ENCODE measurements around the gene NACC2. TPM values are rescaled to one million over a fixed set of nuclear protein-coding genes. Genes with fewer than 3 reads are reported as not detected.

The NACC2 gene
- total and polyA plus RNA-seq, 2 experiments from 2014 or later: 3.8 to 20.8 TPM

DNA sequence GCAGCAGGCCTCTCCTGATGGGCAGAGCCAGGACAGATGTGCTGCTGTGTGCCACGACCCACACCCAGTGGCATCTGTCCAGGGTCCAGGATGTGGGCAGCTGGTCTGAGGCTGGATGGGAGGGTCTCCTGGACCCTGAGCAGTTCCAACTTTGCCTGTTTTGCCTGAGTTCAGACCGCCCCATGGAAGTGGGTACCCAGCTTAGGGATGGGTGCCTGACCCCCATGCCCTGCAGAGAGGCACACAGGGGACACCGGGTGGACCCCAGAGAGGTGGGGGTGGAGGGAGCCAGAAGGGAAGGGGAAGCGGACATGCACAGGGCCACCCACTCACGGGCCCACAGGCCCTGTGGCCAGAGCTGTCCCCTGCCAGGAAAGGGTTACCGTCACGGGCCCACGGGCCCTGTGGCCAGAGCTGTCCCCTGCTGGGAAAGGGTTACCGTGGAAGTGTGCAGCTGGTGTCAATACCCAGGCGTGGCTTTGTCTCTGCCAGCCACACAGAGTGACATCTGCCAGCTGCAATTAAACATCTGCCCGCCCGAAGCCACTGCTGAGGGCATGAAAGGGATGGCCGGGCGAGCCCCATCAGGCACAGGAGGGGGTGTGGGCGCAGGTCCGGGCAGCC, 50.0 kb downstream of the NACC2 start (continued):
- TF ChIP-seq EZH2 (IDR thresholded peaks at IDR 0.05; ENCODE audit: low read depth, unreplicated experiment) (no peak), CREB1 (CRISPR knock-in tag; IDR thresholded peaks at IDR 0.05; ENCODE audit: low read depth) (no peak), POLR2AphosphoS5 (IDR thresholded peaks at IDR 0.05; ENCODE audit: low read depth) (no peak), STAT1 (IDR thresholded peaks at IDR 0.05; ENCODE audit: unreplicated experiment) (no peak), CTCF (conservative IDR thresholded peaks at IDR 0.05; ENCODE audit: low read depth in 2 of 2) (no peak), NANOG (IDR thresholded peaks at IDR 0.05; ENCODE audit: borderline replicate concordance) (no peak), ZNF331 (CRISPR knock-in tag; IDR thresholded peaks at IDR 0.05; ENCODE audit: low read depth) (no peak), ZNF114 (CRISPR knock-in tag; IDR thresholded peaks at IDR 0.05) (no peak)
- TF ChIP-seq, protein P1, sequence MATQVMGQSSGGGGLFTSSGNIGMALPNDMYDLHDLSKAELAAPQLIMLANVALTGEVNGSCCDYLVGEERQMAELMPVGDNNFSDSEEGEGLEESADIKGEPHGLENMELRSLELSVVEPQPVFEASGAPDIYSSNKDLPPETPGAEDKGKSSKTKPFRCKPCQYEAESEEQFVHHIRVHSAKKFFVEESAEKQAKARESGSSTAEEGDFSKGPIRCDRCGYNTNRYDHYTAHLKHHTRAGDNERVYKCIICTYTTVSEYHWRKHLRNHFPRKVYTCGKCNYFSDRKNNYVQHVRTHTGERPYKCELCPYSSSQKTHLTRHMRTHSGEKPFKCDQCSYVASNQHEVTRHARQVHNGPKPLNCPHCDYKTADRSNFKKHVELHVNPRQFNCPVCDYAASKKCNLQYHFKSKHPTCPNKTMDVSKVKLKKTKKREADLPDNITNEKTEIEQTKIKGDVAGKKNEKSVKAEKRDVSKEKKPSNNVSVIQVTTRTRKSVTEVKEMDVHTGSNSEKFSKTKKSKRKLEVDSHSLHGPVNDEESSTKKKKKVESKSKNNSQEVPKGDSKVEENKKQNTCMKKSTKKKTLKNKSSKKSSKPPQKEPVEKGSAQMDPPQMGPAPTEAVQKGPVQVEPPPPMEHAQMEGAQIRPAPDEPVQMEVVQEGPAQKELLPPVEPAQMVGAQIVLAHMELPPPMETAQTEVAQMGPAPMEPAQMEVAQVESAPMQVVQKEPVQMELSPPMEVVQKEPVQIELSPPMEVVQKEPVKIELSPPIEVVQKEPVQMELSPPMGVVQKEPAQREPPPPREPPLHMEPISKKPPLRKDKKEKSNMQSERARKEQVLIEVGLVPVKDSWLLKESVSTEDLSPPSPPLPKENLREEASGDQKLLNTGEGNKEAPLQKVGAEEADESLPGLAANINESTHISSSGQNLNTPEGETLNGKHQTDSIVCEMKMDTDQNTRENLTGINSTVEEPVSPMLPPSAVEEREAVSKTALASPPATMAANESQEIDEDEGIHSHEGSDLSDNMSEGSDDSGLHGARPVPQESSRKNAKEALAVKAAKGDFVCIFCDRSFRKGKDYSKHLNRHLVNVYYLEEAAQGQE (IDR thresholded peaks at IDR 0.05; ENCODE audit: unreplicated experiment): no peak

DNA sequence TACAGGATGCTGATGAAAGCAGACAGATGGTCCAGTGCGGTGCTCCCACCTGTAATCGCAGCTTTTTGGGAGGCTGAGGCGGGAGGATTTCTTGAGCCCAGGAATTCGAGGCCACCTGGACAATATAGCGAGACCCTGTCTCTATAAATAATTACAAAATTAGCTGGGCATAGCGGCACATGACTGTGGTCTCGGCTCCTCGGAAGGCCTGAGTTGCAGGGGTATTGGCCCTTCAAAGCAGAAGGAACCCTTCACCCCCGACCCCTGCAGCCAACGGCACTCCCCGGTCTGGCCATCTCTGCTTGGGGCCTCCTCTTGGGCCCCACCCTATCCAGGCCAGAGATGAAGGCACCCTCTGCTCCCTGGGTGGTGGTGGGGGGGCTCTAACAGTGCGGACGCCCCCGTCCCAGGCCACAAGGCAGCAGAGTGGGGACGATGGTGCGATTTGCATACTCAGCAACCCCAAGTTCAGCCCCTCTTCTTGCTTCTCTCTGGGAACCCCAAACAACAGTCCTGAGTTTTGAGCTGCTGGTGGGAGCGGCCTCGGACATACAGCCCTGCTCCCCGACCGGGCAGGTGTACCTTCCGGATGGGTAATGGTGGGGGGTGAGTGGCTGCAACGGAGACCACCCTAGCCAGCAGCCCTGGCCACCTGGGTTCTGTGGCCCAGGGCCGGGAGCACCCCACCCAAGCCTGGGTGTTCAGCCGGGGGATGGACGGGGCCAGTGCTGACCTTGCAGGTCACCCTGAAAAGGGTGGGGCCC, 50.7 kb downstream of the NACC2 start:
- Histone ChIP-seq H3K79me2 (replicated peaks; ENCODE audit: insufficient read depth) (peaks cover 15% of the 10 kb centered on the region; the same call in 1 of the 2 replicates), H3K4me3 (no peak overlapping the region), H3K9me2 (ENCODE audit: insufficient read depth) (no peaks in the 10 kb centered on the region), H2AFZ (no peak overlapping the region), H3K36me3 (ENCODE audit: insufficient read depth) (no peaks in the 10 kb centered on the region), H3K4me1 (ENCODE audit: insufficient read depth) (no peaks in the 10 kb centered on the region), H4K20me1 (replicated peaks; ENCODE audit: insufficient read depth) (no peaks in the 10 kb centered on the region; the same call in 1 of the 2 replicates), H3F3A (replicated peaks; ENCODE audit: low read depth) (no peaks in the 10 kb centered on the region), H3K27ac (ENCODE audit: low read depth) (no peak overlapping the region), H3K4me2 (no peak overlapping the region), H3K27me3 (ENCODE audit: insufficient read depth) (no peaks in the 10 kb centered on the region)
- Mint-ChIP-seq H3K4me1 (peaks cover 12% of the 10 kb centered on the region), H3K27ac (no peak overlapping the region), H3K27me3 (ENCODE audit: insufficient read depth, low read depth, poor library complexity) (peaks cover 3% of the 10 kb centered on the region), H3K9me3 (peaks cover 4% of the 10 kb centered on the region; the same call in 2 of the 3 replicates), H3K36me3 (ENCODE audit: low read depth) (peaks cover 4% of the 10 kb centered on the region; the same call in 2 of the 3 replicates), H3K4me3 (no peak overlapping the region)
- ATAC-seq (no peak), DNase-seq (ENCODE audit: low spot score) (no peak)
- TF ChIP-seq EZH2 (IDR thresholded peaks at IDR 0.05; ENCODE audit: low read depth, unreplicated experiment): no peak
- TF ChIP-seq STAT1 (IDR thresholded peaks at IDR 0.05; ENCODE audit: unreplicated experiment): no peak
- TF ChIP-seq POLR2AphosphoS5 (IDR thresholded peaks at IDR 0.05; ENCODE audit: low read depth): no peak
- no peak for TF ChIP-seq ZNF331 (CRISPR knock-in tag; IDR thresholded peaks at IDR 0.05; ENCODE audit: low read depth)
- TF ChIP-seq EZH2phosphoT487 (IDR thresholded peaks at IDR 0.05; ENCODE audit: unreplicated experiment): no peak
- TF ChIP-seq JUNB (IDR thresholded peaks at IDR 0.05; ENCODE audit: unreplicated experiment): no peak
- no peak for TF ChIP-seq ZNF114 (CRISPR knock-in tag; IDR thresholded peaks at IDR 0.05)
- no peak for TF ChIP-seq NANOG (IDR thresholded peaks at IDR 0.05; ENCODE audit: borderline replicate concordance)
